Tibial artery (tissue), 4 donors: ENCODE data around the gene XRCC4.

Experiments used
- DNase-seq, 2 donors: peaks; one replicate each; pipeline ENCODE4 v3.0.0-alpha.2; 2019
- H3K27ac ChIP-seq, 2 donors: fragments of 200-600 bp; sonication (generic) in 1 of 2; 1 replicate in 1 of 2; 2 replicates in 1 of 2; pipeline ENCODE4 v1.5.1; 2018 to 2019; ENCODE audit warnings: mild to moderate bottlenecking in 1 of 2
- H3K27me3 ChIP-seq, 2 donors: fragments of 200-600 bp; sonication (generic) in 1 of 2; one replicate each; pipeline versions ENCODE4 v1.5.1 to v1.6.0; 2016 to 2019
- H3K36me3 ChIP-seq, 3 donors: fragments of 200-600 bp; sonication (generic) in 2 of 3; one replicate each; pipeline ENCODE4 v1.5.1; 2016 to 2019; ENCODE audit warnings: mild to moderate bottlenecking in 2 of 3
- H3K4me1 ChIP-seq, 4 donors: fragments of 200-600 bp; sonication (generic) in 2 of 4; 1 replicate in 3 of 4; 2 replicates in 1 of 4; pipeline ENCODE4 v1.5.1; 2016 to 2019
- H3K4me3 ChIP-seq, 2 donors: fragments of 200-600 bp; sonication (generic) in 1 of 2; 1 replicate in 1 of 2; 2 replicates in 1 of 2; pipeline ENCODE4 v1.5.1; 2018 to 2019; ENCODE audit warnings: mild to moderate bottlenecking in 2 of 2
- H3K9me3 ChIP-seq, 3 donors: fragments of 200-600 bp; sonication (generic) in 1 of 3; one replicate each; pipeline ENCODE4 v1.5.1; 2016 to 2019
- CTCF ChIP-seq, 2 experiments: fragments of 200-600 bp in 1 of 2; fragments of 450-650 bp in 1 of 2; IDR thresholded peaks; one replicate each; pipeline ENCODE4 v1.5.1; 2017 to 2019; ENCODE audit warnings: antibody characterized with exemption in 2 of 2, mild to moderate bottlenecking in 1 of 2, moderate library complexity in 1 of 2
- intact Hi-C: fragments of 100-400 bp; cut with DNase I; formaldehyde crosslinking; loops from one replicate; pipeline ENCODE4 v1.15.0; 2023; ENCODE audit warnings: low total_unique reads

Gene XRCC4

GRCh38 chr5:83035373-83036100, 41.8 kb upstream of the XRCC4 start:
- Histone ChIP-seq H3K9me3 (no peaks in the 10 kb centered on the region), H3K4me1 (peaks cover 0 to 8% (median 3%) of the 10 kb centered on the region in 4 donors), H3K36me3 (no peaks in the 10 kb centered on the region), H3K27me3 (no peaks in the 10 kb centered on the region), H3K27ac (no peak overlapping the region), H3K4me3 (no peak overlapping the region)
- peak in 1 of 2 donors; percentile 64 for DNase-seq
- TF ChIP-seq CTCF (IDR thresholded peaks at IDR 0.05) = no peak
- intact Hi-C loops = no loop called here

DNA sequence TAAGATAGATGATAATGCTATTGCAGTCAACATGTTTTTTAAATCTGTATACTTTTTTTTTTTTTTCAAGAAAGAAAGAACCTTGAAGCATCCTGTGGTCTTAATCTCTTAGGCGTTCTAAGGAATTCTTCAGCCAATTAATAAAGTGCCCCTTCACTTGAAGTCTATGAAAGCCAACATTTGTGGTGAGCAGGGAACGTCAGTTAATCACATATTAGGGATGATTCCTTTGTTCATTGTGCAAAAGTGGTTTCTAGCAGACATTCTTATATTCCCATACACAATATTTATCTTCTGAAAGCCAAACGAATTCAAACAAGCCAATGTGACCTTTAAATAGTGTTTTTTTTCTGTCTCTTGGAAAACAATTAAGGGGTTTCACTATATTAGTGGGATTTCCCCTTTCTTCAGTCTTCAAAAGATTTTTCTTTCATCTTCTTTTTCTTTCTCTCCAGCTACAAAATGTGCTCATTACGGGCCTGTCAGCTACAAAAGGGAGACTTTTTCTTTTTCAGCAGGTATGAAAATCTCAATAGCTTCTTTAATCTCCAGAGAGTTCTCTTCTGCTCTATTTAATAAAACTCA, 40.3 kb upstream of the XRCC4 start:
- H3K27me3 ChIP-seq = no peaks in the 10 kb centered on the region
- no peaks in the 10 kb centered on the region for H3K9me3 ChIP-seq
- no peak overlapping the region for H3K27ac ChIP-seq
- no peak for DNase-seq
- intact Hi-C loops = no loop called here
- H3K4me3 ChIP-seq = no peak overlapping the region
- no peaks in the 10 kb centered on the region for H3K36me3 ChIP-seq
- peaks cover 0 to 8% (median 3%) of the 10 kb centered on the region in 4 donors for H3K4me1 ChIP-seq
- TF ChIP-seq CTCF (IDR thresholded peaks at IDR 0.05) = no peak

GRCh38 chr5:83038924-83039323, 38.4 kb upstream of the XRCC4 start:
- no peak for DNase-seq
- H3K36me3 ChIP-seq = no peaks in the 10 kb centered on the region

GRCh38 chr5:83042507-83042906, 34.8 kb upstream of the XRCC4 start:
- H3K9me3 ChIP-seq = no peaks in the 10 kb centered on the region
- intact Hi-C loops = no loop called here
- H3K36me3 ChIP-seq = no peaks in the 10 kb centered on the region

More at GRCh38 chr5:83038924-83039323, 38.4 kb upstream of the XRCC4 start:
- Histone ChIP-seq H3K27me3 (no peaks in the 10 kb centered on the region), H3K4me3 (no peak overlapping the region), H3K27ac (no peak overlapping the region), H3K4me1 (peaks cover 0 to 8% (median 3%) of the 10 kb centered on the region in 4 donors), H3K9me3 (no peaks in the 10 kb centered on the region)
- TF ChIP-seq CTCF (IDR thresholded peaks at IDR 0.05) = no peak
- intact Hi-C loops = no loop called here

DNA sequence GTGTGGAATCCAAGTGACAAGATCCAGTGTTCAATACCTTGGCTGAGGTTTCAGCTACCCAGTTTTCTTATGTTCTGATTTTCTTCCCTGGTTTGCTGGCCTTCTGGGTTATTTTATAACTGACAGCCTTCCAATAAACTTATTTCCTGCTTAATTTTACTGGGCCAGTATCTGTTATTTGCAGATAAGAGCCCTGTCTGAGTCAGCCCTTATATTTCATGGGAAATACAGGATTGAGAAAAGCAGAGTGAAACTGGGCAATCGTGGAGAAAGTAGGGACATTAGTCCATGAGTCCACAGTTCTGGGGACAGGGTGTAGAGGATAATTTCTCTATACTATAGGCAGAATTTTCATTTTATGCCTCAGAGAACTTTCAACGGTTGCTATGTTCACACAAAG, 32.4 kb upstream of the XRCC4 start:
- intact Hi-C loops = no loop called here
- Histone ChIP-seq H3K36me3 (no peaks in the 10 kb centered on the region), H3K4me3 (no peak overlapping the region), H3K4me1 (no peaks in the 10 kb centered on the region), H3K27me3 (no peaks in the 10 kb centered on the region), H3K9me3 (no peaks in the 10 kb centered on the region), H3K27ac (no peak overlapping the region)
- no peak for TF ChIP-seq CTCF (IDR thresholded peaks at IDR 0.05)
- DNase-seq = no peak

More at GRCh38 chr5:83042507-83042906, 34.8 kb upstream of the XRCC4 start:
- H3K4me3 ChIP-seq = no peak overlapping the region
- no peaks in the 10 kb centered on the region for H3K27me3 ChIP-seq
- no peak for DNase-seq
- no peaks in the 10 kb centered on the region for H3K4me1 ChIP-seq
- no peak overlapping the region for H3K27ac ChIP-seq
- TF ChIP-seq CTCF (IDR thresholded peaks at IDR 0.05) = no peak
